ENCODE results near the gene CPA2.

DNA sequence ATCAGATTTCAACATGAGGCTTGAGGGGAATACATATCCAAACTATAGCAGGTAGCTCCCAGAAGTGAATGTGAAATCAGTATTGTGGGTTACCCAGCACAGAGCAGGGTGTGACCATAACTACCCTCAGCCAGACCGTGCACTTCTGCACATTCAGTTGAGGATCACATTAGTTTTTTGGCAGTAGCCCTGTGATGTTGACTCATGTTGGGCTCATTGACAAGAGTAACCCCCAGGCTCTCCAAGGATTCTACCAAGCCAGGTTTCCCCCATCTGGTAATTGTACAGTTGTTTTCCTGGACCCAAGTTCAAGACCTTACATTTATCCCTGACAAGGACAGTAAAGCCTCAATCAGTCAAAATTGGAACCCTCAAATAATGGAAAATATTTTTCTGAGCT is 14.6 kb downstream of the CPA2 start:
- TF ChIP-seq CTCF (IDR thresholded peaks at IDR 0.05) (no peak), EP300 (IDR thresholded peaks at IDR 0.05) (no peak), POLR2A (IDR thresholded peaks at IDR 0.05) (no peak)

Data from tibial nerve (tissue), 4 donors.